Ovary (tissue), 10 donors: ENCODE results near the gene GPN1. TPM values are rescaled to one million over a fixed set of nuclear protein-coding genes. Genes with fewer than 3 reads are reported as not detected.

Source experiments
- DNase-seq, 5 donors: peaks; one replicate each; pipeline ENCODE4 v3.0.0-alpha.2; 2019 to 2020
- H3K27ac ChIP-seq, 2 donors: fragments of 200-600 bp; one replicate each; pipeline versions ENCODE4 v1.5.1 to v1.8.0; 2019 to 2022
- H3K27me3 ChIP-seq: fragments of 200-600 bp; one replicate; pipeline ENCODE4 v1.8.0; 2022
- H3K36me3 ChIP-seq: fragments of 200-600 bp; sonication (generic); one replicate; pipeline ENCODE4 v1.5.1; 2019
- H3K4me1 ChIP-seq: one replicate; pipeline ENCODE4 v1.8.1; 2013; ENCODE audit warnings: mild to moderate bottlenecking, moderate library complexity; ENCODE audit not compliant: insufficient read depth
- H3K4me3 ChIP-seq: fragments of 200-600 bp; sonication (generic); one replicate; pipeline ENCODE4 v1.5.1; 2017
- H3K9me3 ChIP-seq, 2 donors: fragments of 200-600 bp in 1 of 2; sonication (generic) in 1 of 2; one replicate each; pipeline versions ENCODE4 v1.5.1 to v1.8.1; 2013 to 2019; ENCODE audit warnings: mild to moderate bottlenecking in 1 of 2, moderate library complexity in 1 of 2
- EP300 ChIP-seq: sonication (generic); formaldehyde crosslinking; IDR thresholded peaks from one replicate; pipeline ENCODE4 v1.6.1; 2017; ENCODE audit warnings: antibody characterized with exemption
- POLR2A ChIP-seq: fragments of 450-650 bp; IDR thresholded peaks from one replicate; pipeline ENCODE4 v1.6.1; 2017; ENCODE audit warnings: antibody characterized with exemption, mild to moderate bottlenecking, moderate library complexity
- WGBS, 3 donors: extraction: QIAGEN DNeasy Blood & Tissue Kit in 1 of 3; methylation state at CpG; one replicate each; pipeline versions ENCODE4 v1.1.5 to v1.1.7; 2013 to 2017; 5-methylcytosine and 5-hydroxymethylcytosine counted together
- intact Hi-C, 4 donors: fragments of 100-400 bp; cut with DNase I; formaldehyde crosslinking; loops; one replicate each; pipeline versions ENCODE4 v1.11.0 to v1.15.1; 2022 to 2023
- long read RNA-seq, 3 donors: library from polyadenylated mRNA in 2 of 3; unstranded in 2 of 3; transcript quantifications; one replicate each; pipeline ENCODE4 v2.0.0 and lab custom pipeline, GENCODE V29; 2021 to 2026
- polyA plus RNA-seq, 2 donors: library from polyadenylated mRNA; stranded (reverse); fragments of 200-250 nt in 1 of 2; fragments of 350-450 nt in 1 of 2; fragmentation: Illumina TruSeq in 1 of 2; extraction: RNeasy Lipid Tissue Mini Kit (QIAGEN cat#74804) in 1 of 2; gene quantifications; one replicate each; pipeline ENCODE4 v1.2.3, GENCODE V29; 2013 to 2014
- total RNA-seq, 7 donors: library from RNA; depleted of rRNA in 2 of 7; stranded (reverse); fragments of >200 nt in 2 of 7; fragmentation: NEBNext Ultra II Directional in 3 of 7; extraction: Animal tissue kit (Norgen Biotek cat#: 25700) in 3 of 7; gene quantifications; one replicate each; pipeline versions ENCODE4 v1.1.0 to v1.2.4, GENCODE V29; 2016 to 2023
- TF ChIP-seq, protein P1 (sequence below), 3 donors: fragments of 450-650 bp in 2 of 3; fragments of 200-600 bp in 1 of 3; IDR thresholded peaks; one replicate each; pipeline versions ENCODE4 v1.5.1 to v1.8.0; 2016 to 2022; ENCODE audit warnings: antibody characterized with exemption in 3 of 3, mild to moderate bottlenecking in 1 of 3
- donor health status: DM: no; HTN: no; CAD: no; lungs with moderate emphysema.
- donor health status: DM: no; HTN: no; CAD: no.
- donor health status: Bipolar disorder and iron deficiency.
- donor health status: DM: yes; HTN: yes; CAD: no.
- donor health status: DM: no; HTN: no; CAD: no.
- donor health status: DM: yes; HTN: yes; CAD: no.

GPN1 gene
- total RNA-seq (10 to 100 TPM; 15.1 to 24.3 (median 21.4) TPM), polyA plus RNA-seq (10 to 100 TPM; 20.4 to 48.3 TPM)
- long read RNA-seq, donor 1, transcript GPN1-212 (14 exons, 1,832 nt) = major isoform, 112 of 133 reads
- long read RNA-seq, donor 1, partial matches to known transcripts = 5 of 133 reads
- long read RNA-seq, donor 1, other reads (novel, unspliced or antisense) = 16 of 133 reads
- long read RNA-seq, donor 2, transcript GPN1-212 (14 exons, 1,832 nt) = major isoform, 16 of 106 reads
- long read RNA-seq, donor 2, partial matches to known transcripts = 79 of 106 reads
- long read RNA-seq, donor 2, other reads (novel, unspliced or antisense) = 10 of 106 reads
- long read RNA-seq, donor 3, transcript GPN1-212 (14 exons, 1,832 nt) = major isoform, 41 of 51 reads
- long read RNA-seq, donor 3, partial matches to known transcripts = 2 of 51 reads
- long read RNA-seq, donor 3, other reads (novel, unspliced or antisense) = 8 of 51 reads

DNA sequence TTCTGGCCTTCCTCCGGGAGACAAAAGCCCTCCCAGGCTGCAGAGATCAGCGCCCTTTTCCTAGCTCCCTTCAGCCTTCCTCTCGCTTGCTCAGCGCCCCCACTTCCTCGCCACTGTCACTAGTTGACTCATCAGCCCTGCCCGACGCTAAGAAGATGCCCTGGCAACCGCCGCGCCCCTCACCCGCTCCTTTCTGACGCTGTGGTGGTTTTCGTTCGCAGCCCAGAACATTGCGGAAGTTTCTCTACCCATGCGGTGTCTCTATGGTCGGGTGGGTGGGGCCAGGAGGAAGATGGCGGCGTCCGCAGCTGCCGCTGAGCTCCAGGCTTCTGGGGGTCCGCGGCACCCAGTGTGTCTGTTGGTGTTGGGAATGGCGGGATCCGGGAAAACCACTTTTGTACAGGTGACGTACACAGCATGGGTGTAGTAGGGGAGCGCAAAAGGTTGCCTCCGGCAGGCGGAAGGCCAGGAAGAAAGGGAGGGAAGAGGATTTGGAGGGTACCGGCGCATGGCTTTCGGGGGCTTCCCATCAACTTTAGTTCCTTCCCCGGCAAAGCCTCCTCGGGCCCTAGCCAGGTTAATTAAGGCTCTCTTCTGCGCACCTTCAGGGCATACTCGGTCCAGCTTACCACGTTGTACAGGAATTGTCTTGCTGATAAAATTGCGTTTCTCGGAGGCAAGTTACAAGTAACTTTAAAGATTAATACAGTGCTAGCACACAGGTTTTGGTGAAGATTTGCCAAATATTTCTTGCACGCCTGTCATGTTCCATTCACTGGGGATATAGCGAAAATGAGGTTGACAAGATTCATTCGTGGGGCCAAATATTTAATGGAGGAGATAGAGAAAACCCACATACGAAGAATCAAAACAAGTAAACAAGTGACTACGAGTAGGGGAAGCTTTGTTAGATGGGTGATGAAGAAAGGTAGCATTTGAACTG is at the start of gene GPN1, which contains the start of gene CCDC121:
Gene GPN1 (plus strand): TSS at position 284 of the 943 bp plus-strand sequence. CDS start 9 bp downstream, at position 293.
Gene CCDC121 (minus strand): TSS at position 246 of the 943 bp plus-strand sequence. CDS start 1,213 bp downstream, outside the sequence.
- WGBS, 3 donors = 0% methylated on average over 44 of the region's 44 CpGs
- DNase-seq = peak; percentile 75 to 84 (median 81)
- no peak for TF ChIP-seq EP300
- TF ChIP-seq POLR2A = peak; percentile 49
- no peaks in the 10 kb centered on the region for H3K9me3 ChIP-seq
- peak within 1 kb of the TSS in 1 of 2 donors; percentile 77 for H3K27ac ChIP-seq
- H3K4me1 ChIP-seq = peaks cover 8% of the 10 kb centered on the region
- H3K4me3 ChIP-seq = peak within 1 kb of the TSS; percentile 79
- intact Hi-C loops = no loop called here
- no peaks in the 10 kb centered on the region for H3K27me3 ChIP-seq
- no peaks in the 10 kb centered on the region for H3K36me3 ChIP-seq

- Histone ChIP-seq H3K4me3 (no peak overlapping the region), H3K27me3 (no peaks in the 10 kb centered on the region), H3K27ac (no peak overlapping the region), H3K9me3 (no peaks in the 10 kb centered on the region), H3K4me1 (peaks cover 8% of the 10 kb centered on the region), H3K36me3 (no peaks in the 10 kb centered on the region)
- WGBS, 3 donors = 93 to 97% (median 95%) methylated on average over 19 of the region's 19 CpGs
- DNase-seq = no peak
- intact Hi-C loops = loop anchor here in 1 of 4 donors (10.0 kb wide), 1 partner anchor 87 kb away; the partner anchor contains the start of genes FNDC4 and GCKR
- TF ChIP-seq, protein P1, sequence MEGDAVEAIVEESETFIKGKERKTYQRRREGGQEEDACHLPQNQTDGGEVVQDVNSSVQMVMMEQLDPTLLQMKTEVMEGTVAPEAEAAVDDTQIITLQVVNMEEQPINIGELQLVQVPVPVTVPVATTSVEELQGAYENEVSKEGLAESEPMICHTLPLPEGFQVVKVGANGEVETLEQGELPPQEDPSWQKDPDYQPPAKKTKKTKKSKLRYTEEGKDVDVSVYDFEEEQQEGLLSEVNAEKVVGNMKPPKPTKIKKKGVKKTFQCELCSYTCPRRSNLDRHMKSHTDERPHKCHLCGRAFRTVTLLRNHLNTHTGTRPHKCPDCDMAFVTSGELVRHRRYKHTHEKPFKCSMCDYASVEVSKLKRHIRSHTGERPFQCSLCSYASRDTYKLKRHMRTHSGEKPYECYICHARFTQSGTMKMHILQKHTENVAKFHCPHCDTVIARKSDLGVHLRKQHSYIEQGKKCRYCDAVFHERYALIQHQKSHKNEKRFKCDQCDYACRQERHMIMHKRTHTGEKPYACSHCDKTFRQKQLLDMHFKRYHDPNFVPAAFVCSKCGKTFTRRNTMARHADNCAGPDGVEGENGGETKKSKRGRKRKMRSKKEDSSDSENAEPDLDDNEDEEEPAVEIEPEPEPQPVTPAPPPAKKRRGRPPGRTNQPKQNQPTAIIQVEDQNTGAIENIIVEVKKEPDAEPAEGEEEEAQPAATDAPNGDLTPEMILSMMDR (IDR thresholded peaks at IDR 0.05) = no peak
- no peak for TF ChIP-seq POLR2A
- no peak for TF ChIP-seq EP300
Observed at GRCh38 chr2:27581417-27582128, 47.3 kb upstream of the GPN1 start.

GRCh38 chr2:27582129-27582694 is 46.6 kb upstream of the GPN1 start:
- peak; percentile 13 to 38 (median 26) for DNase-seq

More at GRCh38 chr2:27582129-27582694, 46.6 kb upstream of the GPN1 start:
- TF ChIP-seq, protein P1 (IDR thresholded peaks at IDR 0.05) = no peak
- no peak for TF ChIP-seq EP300
- H3K36me3 ChIP-seq = no peaks in the 10 kb centered on the region
- peak overlapping the region; percentile 67 for H3K4me3 ChIP-seq
- H3K9me3 ChIP-seq = no peaks in the 10 kb centered on the region
- H3K27me3 ChIP-seq = no peaks in the 10 kb centered on the region
- intact Hi-C loops = loop anchor here in 1 of 4 donors (10.0 kb wide), 1 partner anchor 87 kb away; the partner anchor contains the start of genes FNDC4 and GCKR
- H3K27ac ChIP-seq = peak overlapping the region; percentile 5 to 66
- peaks cover 8% of the 10 kb centered on the region for H3K4me1 ChIP-seq
- 79 to 80% (median 79%) methylated on average over 16 of the region's 16 CpGs for WGBS, 3 donors
